Upper lobe of left lung (tissue), 6 donors: ENCODE data around the gene ZNF77. TPM values are rescaled to one million over a fixed set of nuclear protein-coding genes. Genes with fewer than 3 reads are reported as not detected.
A peak's percentile ranks its signal among the peaks of the same experiment; 100 is the strongest.
"Not testable (repeated sequence)": the region's sequence is repeated elsewhere in the genome, so short reads cannot be mapped to it uniquely, and the experiment has no call there.

Experiments
- ATAC-seq, 2 donors: fragments of 200-7000 bp; cut with Tn5 transposase; one replicate each; pipeline ENCODE4 v1.9.1; 2022; ENCODE audit warnings: mild to moderate bottlenecking in 2 of 2, moderate library complexity in 2 of 2; ENCODE audit not compliant: low FRiP score in 2 of 2
- DNase-seq, 2 donors: peaks; one replicate each; pipeline ENCODE4 v3.0.0-alpha.2; 2019 to 2020
- H3K27ac ChIP-seq, 4 donors: fragments of 200-600 bp; sonication (generic); one replicate each; pipeline ENCODE4 v1.5.1; 2016 to 2019
- H3K27me3 ChIP-seq, 4 donors: fragments of 200-600 bp; sonication (generic); one replicate each; pipeline ENCODE4 v1.5.1; 2017 to 2019
- H3K36me3 ChIP-seq, 4 donors: fragments of 200-600 bp; sonication (generic); one replicate each; pipeline ENCODE4 v1.5.1; 2016 to 2019
- H3K4me1 ChIP-seq, 4 donors: fragments of 200-600 bp; sonication (generic); one replicate each; pipeline ENCODE4 v1.5.1; 2018 to 2019
- H3K4me3 ChIP-seq, 4 donors: fragments of 200-600 bp; sonication (generic); one replicate each; pipeline ENCODE4 v1.5.1; 2017 to 2019; ENCODE audit warnings: mild to moderate bottlenecking in 2 of 4, moderate library complexity in 1 of 4
- H3K9me3 ChIP-seq, 4 donors: fragments of 200-600 bp; sonication (generic); one replicate each; pipeline ENCODE4 v1.5.1; 2018 to 2019
- CTCF ChIP-seq, 6 experiments: fragments of 450-650 bp in 4 of 6; fragments of 200-600 bp in 2 of 6; sonication (generic) in 2 of 6; IDR thresholded peaks; one replicate each; pipeline ENCODE4 v1.5.1; 2016 to 2019; ENCODE audit warnings: antibody characterized with exemption in 6 of 6
- EP300 ChIP-seq, 4 donors: sonication (generic); formaldehyde crosslinking; IDR thresholded peaks; one replicate each; pipeline ENCODE4 v1.5.1; 2017; ENCODE audit warnings: antibody characterized with exemption in 4 of 4, control low read depth in 2 of 4
- POLR2A ChIP-seq, 4 donors: fragments of 450-650 bp; IDR thresholded peaks; one replicate each; pipeline ENCODE4 v1.5.1; 2016 to 2017; ENCODE audit warnings: antibody characterized with exemption in 4 of 4, mild to moderate bottlenecking in 2 of 4
- POLR2AphosphoS5 ChIP-seq, 2 donors: sonication (generic); formaldehyde crosslinking; IDR thresholded peaks; one replicate each; pipeline ENCODE4 v1.5.1; 2017; ENCODE audit warnings: antibody characterized with exemption in 2 of 2
- WGBS, 2 donors: methylation state at CpG; one replicate each; pipeline ENCODE4 v1.1.5; 2017 to 2018; 5-methylcytosine and 5-hydroxymethylcytosine counted together
- total RNA-seq, 6 donors: library from RNA; depleted of rRNA in 4 of 6; stranded (reverse); fragments of >200 nt in 4 of 6; gene quantifications; one replicate each; pipeline versions ENCODE4 v1.1.0 to v1.2.1, GENCODE V29; 2016 to 2021
- donor health status: DM: no; HTN: no; CAD: no; lungs with moderate emphysema.
- donor health status: DM: no; HTN: yes; CAD: no; lungs with severe emphysema.

The ZNF77 gene
- total RNA-seq, 6 donors from 2014 or later, result 3.1 to 7.3 (median 4.6) TPM

GRCh38 chr19:2900296-2901252, 44.2 kb downstream of the ZNF77 start, which contains the start of gene ZNF57:
ZNF57 (plus strand) TSS chr19:2900928; CDS start chr19:2901046, 118 bp downstream.
- peak; percentile 98 to 100 for DNase-seq
- Histone ChIP-seq H3K4me3 (peak within 1 kb of the TSS; percentile 64 to 93 (median 70)), H3K36me3 (no peaks in the 10 kb centered on the region), H3K4me1 (peaks cover 11 to 24% (median 13%) of the 10 kb centered on the region in 4 donors), H3K27ac (peak within 1 kb of the TSS; percentile 88 to 94 (median 89)), H3K27me3 (no peaks in the 10 kb centered on the region), H3K9me3 (peaks cover 4 to 17% (median 9%) of the 10 kb centered on the region in 4 donors)
- 0% methylated on average over 19 to 84 of the region's 100 CpGs for WGBS, 2 donors
- TF ChIP-seq CTCF (IDR thresholded peaks at IDR 0.05) (peak in 2 of 6 experiments; percentile 16 to 34), POLR2AphosphoS5 (IDR thresholded peaks at IDR 0.05) (peak; percentile 58 to 59), POLR2A (IDR thresholded peaks at IDR 0.05) (peak in 2 of 4 donors; percentile 58 to 75), EP300 (IDR thresholded peaks at IDR 0.05) (no peak)
- peak; percentile 99 to 100 for ATAC-seq

- peaks cover 3 to 8% (median 5%) of the 10 kb centered on the region in 4 donors for H3K4me1 ChIP-seq
- 76 to 82% methylated on average over 8 of the region's 8 CpGs for WGBS, 2 donors
- ATAC-seq, result no peak
- peaks cover 4 to 18% (median 9%) of the 10 kb centered on the region in 4 donors for H3K9me3 ChIP-seq
- H3K36me3 ChIP-seq, result no peaks in the 10 kb centered on the region
- no peak overlapping the region for H3K27ac ChIP-seq
- no peak for TF ChIP-seq CTCF (IDR thresholded peaks at IDR 0.05)
- no peak for TF ChIP-seq POLR2AphosphoS5 (IDR thresholded peaks at IDR 0.05)
- no peak for TF ChIP-seq POLR2A (IDR thresholded peaks at IDR 0.05)
- no peak for TF ChIP-seq EP300 (IDR thresholded peaks at IDR 0.05)
- H3K27me3 ChIP-seq, result no peaks in the 10 kb centered on the region
- DNase-seq, result no peak
- H3K4me3 ChIP-seq, result no peak overlapping the region
These were observed 48.1 kb downstream of the ZNF77 start for GRCh38 chr19:2896694-2897093.

- WGBS, 2 donors, result 81 to 87% methylated on average over 8 of the region's 8 CpGs
- not testable (repeated sequence) for H3K9me3 ChIP-seq, H3K36me3 ChIP-seq, ATAC-seq, H3K27ac ChIP-seq, H3K4me3 ChIP-seq, H3K27me3 ChIP-seq, DNase-seq
- peaks cover 0 to 13% (median 8%) of the 10 kb centered on the region in 4 donors for H3K4me1 ChIP-seq
These were observed 54.2 kb downstream of the ZNF77 start for GRCh38 chr19:2890531-2890930.

GRCh38 chr19:2888731-2889224, 56.0 kb downstream of the ZNF77 start:
- DNase-seq (peak; percentile 22 to 85), ATAC-seq (peak; percentile 49 to 71)
- 54 to 58% methylated on average over 24 to 34 of the region's 37 CpGs for WGBS, 2 donors
- peak overlapping the region in 3 of 4 donors; percentile 29 to 56 (median 40) for H3K4me3 ChIP-seq
- H3K4me1 ChIP-seq, result peaks cover 0 to 13% (median 8%) of the 10 kb centered on the region in 4 donors
- H3K36me3 ChIP-seq, result no peaks in the 10 kb centered on the region
- no peaks in the 10 kb centered on the region for H3K27me3 ChIP-seq
- H3K27ac ChIP-seq, result peak overlapping the region in 3 of 4 donors; percentile 12 to 78 (median 60)
- no peaks in the 10 kb centered on the region for H3K9me3 ChIP-seq
- TF ChIP-seq CTCF (IDR thresholded peaks at IDR 0.05), result peak in 1 of 6 experiments; percentile 17
- no peak for TF ChIP-seq POLR2AphosphoS5 (IDR thresholded peaks at IDR 0.05)

- ATAC-seq (peak; percentile 86 to 88), DNase-seq (no peak)
- H3K27ac ChIP-seq, result peak overlapping the region in 1 of 4 donors; percentile 8
- H3K4me3 ChIP-seq, result no peak overlapping the region
- H3K27me3 ChIP-seq, result no peaks in the 10 kb centered on the region
- H3K9me3 ChIP-seq, result no peaks in the 10 kb centered on the region
- 15 to 26% methylated on average over 8 to 9 of the region's 9 CpGs for WGBS, 2 donors
- H3K36me3 ChIP-seq, result no peaks in the 10 kb centered on the region
- peaks cover 0 to 13% (median 8%) of the 10 kb centered on the region in 4 donors for H3K4me1 ChIP-seq
- peak; percentile 53 to 72 (median 59) for TF ChIP-seq CTCF (IDR thresholded peaks at IDR 0.05)
- TF ChIP-seq EP300 (IDR thresholded peaks at IDR 0.05), result no peak
- TF ChIP-seq POLR2A (IDR thresholded peaks at IDR 0.05), result no peak
These were observed 57.3 kb downstream of the ZNF77 start for GRCh38 chr19:2887391-2887914.
